Stimulated activated naive CD4-positive, alpha-beta T cell (primary cell): ENCODE measurements around the gene ATPAF1.

Experiments used
- DNase-seq, 6 experiments: peaks; one replicate each; lab custom pipeline; 2025; lab: John Stamatoyannopoulos, UW

Gene ATPAF1

GRCh38 chr1:46616277-46617107, 51.7 kb downstream of the ATPAF1 start, which contains the start of gene MOB3C:
MOB3C (minus strand) TSS chr1:46616811; CDS start chr1:46613321, 3,490 bp downstream.
- peak; percentile 52 to 64 (median 60) for DNase-seq

DNA sequence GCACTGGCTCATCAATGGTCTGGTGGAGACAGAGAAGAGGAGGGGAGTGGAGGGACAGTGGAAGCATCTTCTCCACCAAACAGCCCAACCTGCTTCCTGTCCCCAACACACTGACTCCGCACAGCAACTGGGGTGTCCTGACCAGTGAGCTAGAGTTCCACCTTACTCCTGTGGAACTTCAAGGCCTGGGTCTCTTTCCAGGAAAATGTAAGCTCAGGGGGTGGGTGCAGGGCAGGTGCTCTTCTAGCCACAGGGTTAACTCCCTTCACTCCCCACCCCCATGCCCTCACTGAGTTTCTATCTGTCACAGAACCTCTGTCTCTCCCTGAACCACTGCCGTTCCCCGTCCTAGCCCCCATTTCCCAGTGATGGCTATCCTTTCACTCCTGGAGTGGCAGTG, 52.4 kb downstream of the ATPAF1 start:
- DNase-seq: peak in 1 of 6 experiments; percentile 28

DNA sequence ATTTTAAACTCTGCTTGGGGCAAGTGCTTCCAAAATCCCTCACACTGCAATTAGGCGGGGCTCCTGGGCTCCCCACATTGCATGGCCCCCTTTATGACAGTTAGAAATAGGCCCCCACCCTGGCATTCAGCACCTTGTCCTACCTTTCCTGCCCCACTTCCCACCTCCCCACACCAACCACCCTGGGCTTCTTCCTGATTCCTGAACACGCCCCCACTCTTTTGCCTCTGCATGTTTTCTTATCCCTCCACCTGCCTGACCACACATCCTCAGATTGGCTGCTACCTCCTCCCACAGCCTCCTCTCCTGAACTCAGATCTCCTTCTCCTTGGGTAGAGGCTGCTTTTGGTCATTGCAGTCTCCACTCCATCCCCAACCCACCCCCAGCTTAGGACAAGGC, 53.1 kb downstream of the ATPAF1 start:
- no peak for DNase-seq

DNA sequence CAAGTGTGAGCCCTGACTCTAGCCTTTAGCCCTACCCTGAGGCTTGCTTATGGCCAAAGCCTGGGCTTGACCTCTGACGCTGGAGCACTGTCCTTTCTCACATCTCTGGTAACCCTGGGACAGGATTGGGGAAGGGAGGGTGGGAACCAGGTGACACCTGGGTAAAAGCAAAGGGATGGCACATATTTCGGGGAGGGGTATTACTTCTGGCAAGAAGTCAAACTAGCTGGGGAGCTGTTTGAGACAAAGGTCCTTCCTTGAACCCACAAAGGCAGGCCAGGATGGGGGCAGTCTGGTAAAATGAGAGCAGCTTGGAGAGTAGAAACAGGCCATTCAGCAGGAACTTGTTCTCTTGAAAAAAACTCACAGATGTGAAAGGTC, 53.6 kb downstream of the ATPAF1 start:
- DNase-seq: no peak

DNA sequence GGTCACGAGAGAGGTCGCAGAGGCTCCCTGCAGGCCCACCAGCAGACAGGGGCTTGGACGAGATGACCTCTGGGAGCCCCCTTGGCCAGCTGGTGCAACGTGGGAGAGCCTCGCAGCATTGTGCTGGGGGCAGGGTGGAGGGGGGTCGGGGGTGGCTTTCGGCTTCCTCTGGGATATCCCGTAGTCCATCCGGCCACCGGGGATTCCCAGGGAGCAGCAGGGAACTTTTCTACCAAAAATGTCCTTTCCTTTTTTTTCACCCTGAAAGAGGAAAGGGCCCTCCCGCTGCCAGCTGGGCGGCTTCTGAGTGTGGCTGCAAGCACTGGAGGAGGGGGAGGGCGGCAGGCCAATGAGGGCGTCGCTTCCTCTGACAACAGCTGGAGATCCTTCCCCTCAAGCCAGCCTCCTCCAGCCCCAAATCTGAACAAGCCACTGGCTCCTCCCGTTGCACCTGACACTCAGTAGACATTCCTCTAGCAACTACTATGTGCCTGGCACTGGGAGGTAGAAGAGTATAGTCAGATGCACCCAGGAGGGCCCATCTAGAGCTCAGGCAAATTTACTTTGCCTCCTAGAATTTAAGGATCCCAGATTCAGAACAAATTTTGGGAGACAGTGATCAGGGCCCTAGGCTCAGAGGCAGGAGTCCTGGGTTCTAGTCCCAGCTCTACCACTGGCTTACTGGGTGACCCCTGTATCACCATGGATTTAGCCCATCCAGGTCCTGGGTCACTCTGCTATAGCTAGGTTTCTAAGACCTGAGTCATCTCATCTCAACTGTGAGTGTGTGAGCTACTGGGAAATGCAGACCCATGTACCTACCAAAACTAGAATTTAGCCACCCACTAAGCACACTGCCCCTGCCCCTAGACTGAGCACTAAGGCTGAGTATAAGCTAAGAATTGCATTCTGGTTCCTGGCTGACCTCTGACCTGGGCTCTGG, 54.2 kb downstream of the ATPAF1 start:
- peak; percentile 3 to 37 (median 18) for DNase-seq

- no peak for DNase-seq
These were observed 55.1 kb downstream of the ATPAF1 start for GRCh38 chr1:46612937-46613660.

GRCh38 chr1:46611691-46612221, 56.4 kb downstream of the ATPAF1 start:
- DNase-seq: no peak

DNA sequence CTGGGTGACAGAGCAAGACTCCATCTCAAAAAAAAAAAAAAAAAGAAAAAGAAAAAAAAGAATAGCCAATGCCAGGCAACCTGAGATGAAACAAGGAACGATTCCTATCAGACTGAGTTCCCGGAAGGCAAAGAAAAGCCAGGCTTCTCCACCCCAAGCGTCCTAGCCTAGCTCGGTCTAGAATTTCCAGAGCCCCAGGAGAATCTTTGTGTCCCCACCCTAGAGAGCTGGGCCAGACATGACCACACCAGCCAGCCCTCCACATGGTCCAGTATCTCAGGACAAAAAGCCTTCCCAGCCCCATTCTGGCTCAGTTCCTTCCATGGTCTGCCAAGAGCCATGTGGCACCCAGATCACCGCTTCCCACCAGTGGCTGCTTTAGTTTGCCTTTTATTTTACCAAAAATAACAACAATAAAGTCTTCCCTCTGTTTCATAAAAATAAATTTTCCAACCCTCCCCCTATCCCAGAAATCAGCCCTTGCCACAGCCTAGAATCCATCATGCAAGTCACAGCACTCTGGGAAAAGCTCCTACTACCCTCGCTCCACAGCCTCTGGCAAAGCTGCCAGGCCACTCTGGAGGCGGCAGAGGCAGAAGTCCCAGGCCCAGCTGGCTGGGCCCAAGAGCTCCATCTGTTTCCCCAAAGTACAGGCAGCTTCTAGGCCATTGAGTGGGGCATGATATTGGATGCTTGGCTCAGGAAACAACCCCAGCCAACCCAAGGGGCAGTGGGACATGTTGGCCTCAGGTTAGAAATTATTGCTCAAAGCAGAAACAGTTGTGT, 60.6 kb downstream of the ATPAF1 start:
- DNase-seq: no peak

GRCh38 chr1:46606255-46606965, 61.8 kb downstream of the ATPAF1 start:
- no peak for DNase-seq

- DNase-seq: peak in 2 of 6 experiments; percentile 3 to 9
These were observed 62.9 kb downstream of the ATPAF1 start for GRCh38 chr1:46605232-46605631.

GRCh38 chr1:46603858-46604549, 64.2 kb downstream of the ATPAF1 start, which contains the start of gene MKNK1:
MKNK1 (minus strand) TSS chr1:46604268; CDS start chr1:46583327, 20,941 bp downstream.
- DNase-seq: peak; percentile 95 to 99 (median 98)

DNA sequence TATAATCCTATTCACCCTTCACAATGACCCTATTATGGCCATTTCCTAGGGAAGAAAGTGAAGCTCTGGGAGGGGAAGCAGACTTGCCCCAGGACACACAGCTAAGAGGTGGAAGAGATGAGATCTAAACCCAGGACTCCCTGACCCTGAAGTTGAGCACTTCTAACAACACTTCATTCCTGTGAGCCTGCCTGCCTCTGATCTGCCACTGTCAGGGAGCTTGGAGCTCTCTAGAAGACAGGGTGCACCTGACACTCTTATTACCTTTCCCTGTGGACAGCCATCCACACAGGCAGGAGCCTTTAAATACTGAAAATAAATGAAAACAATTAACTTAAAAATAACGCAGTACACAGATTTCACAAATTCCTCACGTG, 64.7 kb downstream of the ATPAF1 start:
- DNase-seq: no peak

DNA sequence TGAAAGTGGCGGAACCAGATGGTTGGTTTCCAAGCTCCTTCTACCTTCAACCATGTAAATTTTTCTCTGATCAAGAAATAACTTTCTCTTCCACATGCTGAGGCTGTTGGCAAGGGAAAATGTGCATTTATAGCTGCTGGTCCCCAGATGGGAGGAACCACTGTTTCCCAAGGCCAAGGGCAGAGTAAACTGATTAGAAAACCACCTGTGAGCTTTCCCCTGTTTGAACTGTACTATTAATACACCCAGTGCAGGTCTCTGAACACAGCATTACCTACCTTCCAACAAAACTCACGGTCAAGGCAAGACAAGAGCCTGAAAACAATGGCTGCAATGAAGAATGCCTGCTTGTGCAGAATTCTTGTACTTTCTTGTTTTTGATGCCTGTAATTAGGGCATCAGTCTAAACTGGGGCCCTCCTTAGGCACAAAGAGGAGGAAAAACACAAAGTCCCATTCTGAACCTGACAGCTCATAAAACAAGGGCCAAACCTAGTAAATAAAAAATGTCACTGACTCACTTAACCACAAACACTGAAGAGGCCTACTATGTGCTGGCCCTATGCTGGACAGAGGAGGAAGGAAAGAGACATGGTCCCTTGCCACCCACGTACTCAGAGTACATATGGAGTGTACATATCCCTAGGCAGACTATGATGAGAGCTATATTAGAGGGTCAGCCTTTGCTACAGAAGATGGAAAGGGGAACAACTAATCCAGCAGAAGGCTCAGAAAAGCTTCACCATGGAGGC, 66.7 kb downstream of the ATPAF1 start:
- no peak for DNase-seq

- DNase-seq: no peak
These were observed 68.8 kb downstream of the ATPAF1 start for GRCh38 chr1:46599059-46599970.

DNA sequence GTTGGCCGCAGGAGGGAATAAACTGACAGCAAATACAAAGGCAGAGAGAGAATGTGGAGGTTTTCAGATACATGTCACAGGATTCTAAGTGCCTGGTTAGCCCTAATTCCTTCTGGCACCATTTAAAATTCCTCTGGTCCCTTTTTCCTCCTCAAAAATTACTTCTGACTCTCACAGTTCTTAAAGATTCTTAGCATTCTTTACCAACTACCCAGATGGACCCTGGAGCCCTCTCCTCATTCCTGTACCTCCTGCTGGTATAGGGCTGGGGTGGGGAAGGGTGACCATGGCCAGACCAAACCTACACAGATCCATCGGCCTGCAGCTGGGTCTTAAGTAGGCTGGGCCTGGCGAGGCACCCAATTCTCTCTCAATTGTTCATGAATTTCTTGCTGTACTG, 71.3 kb downstream of the ATPAF1 start:
- DNase-seq: no peak

- DNase-seq: no peak
These were observed 72.1 kb downstream of the ATPAF1 start for GRCh38 chr1:46596036-46596435.

DNA sequence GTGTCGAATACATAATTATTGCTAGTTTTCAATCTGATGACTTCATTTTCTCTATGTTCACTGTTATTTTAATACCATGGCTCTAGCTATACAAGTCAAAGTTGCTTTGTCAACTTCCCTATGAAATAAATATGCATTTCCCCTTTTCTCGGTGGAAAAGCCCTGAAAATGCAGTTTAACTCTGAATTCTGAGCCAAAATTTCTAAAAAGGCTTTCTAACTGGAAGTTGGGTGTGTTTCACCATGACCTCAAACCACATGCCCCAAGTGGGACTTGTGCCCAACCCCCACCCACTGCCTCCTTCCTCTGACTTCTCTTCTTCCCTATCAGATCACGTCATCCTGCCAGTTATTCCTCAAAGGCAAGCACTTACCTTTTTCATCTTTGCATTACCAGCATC, 73.0 kb downstream of the ATPAF1 start:
- no peak for DNase-seq

GRCh38 chr1:46594063-46594462, 74.1 kb downstream of the ATPAF1 start:
- DNase-seq: no peak
